CD14-positive monocyte (primary cell): ENCODE results near the gene ZNF536. TPM values are rescaled to one million over a fixed set of nuclear protein-coding genes. Genes with fewer than 3 reads are reported as not detected.

Experiments
- DNase-seq, 3 donors: peaks; one replicate each; pipeline ENCODE4 v3.0.0-alpha.2; 2011 to 2022
- H2AFZ ChIP-seq: 2 replicates; pipeline ENCODE4 v1.6.0; 2012; ENCODE audit warnings: mild to moderate bottlenecking, low read depth, low read length, inconsistent platforms; ENCODE audit not compliant: insufficient read depth, poor library complexity, severe bottlenecking
- H3K27ac ChIP-seq, 2 donors: 1 replicate in 1 of 2; 2 replicates in 1 of 2; pipeline ENCODE4 v1.5.1; 2012 to 2013; ENCODE audit warnings: low read length in 2 of 2, control low read depth in 1 of 2, inconsistent platforms in 1 of 2, low read depth in 1 of 2, mild to moderate bottlenecking in 1 of 2
- H3K27me3 ChIP-seq, 2 donors: one replicate each; pipeline versions ENCODE4 v1.6.0 to v1.6.1; 2011 to 2013; ENCODE audit warnings: low read length in 2 of 2; ENCODE audit not compliant: control insufficient read depth in 2 of 2, insufficient read depth in 2 of 2
- H3K36me3 ChIP-seq, 2 donors: replicated peaks in 1 of 2; 1 replicate in 1 of 2; 2 replicates in 1 of 2; pipeline versions ENCODE4 v1.5.1 to v1.6.1; 2012 to 2013; ENCODE audit warnings: low read length in 2 of 2, control low read depth in 1 of 2, inconsistent platforms in 1 of 2, mild to moderate bottlenecking in 1 of 2; ENCODE audit not compliant: insufficient read depth in 2 of 2, control insufficient read depth in 1 of 2
- H3K4me1 ChIP-seq, 2 donors: 1 replicate in 1 of 2; 2 replicates in 1 of 2; pipeline versions ENCODE4 v1.5.1 to v1.6.1; 2012 to 2013; ENCODE audit warnings: low read length in 2 of 2, control low read depth in 1 of 2, inconsistent platforms in 1 of 2, mild to moderate bottlenecking in 1 of 2, moderate library complexity in 1 of 2; ENCODE audit not compliant: insufficient read depth in 2 of 2, control insufficient read depth in 1 of 2
- H3K4me2 ChIP-seq: replicated peaks from 2 replicates; pipeline ENCODE3; 2012; ENCODE audit warnings: low read length, moderate library complexity, mild to moderate bottlenecking; ENCODE audit not compliant: poor library complexity, severe bottlenecking; ENCODE audit errors: extremely low read depth
- H3K4me3 ChIP-seq, 3 experiments: fragments of 200-600 bp in 1 of 3; sonication (generic) in 1 of 3; replicated peaks in 1 of 3; 1 replicate in 2 of 3; 2 replicates in 1 of 3; pipeline ENCODE4 v1.5.1; 2011 to 2013; ENCODE audit warnings: low read length in 3 of 3, mild to moderate bottlenecking in 3 of 3, control low read depth in 2 of 3, low read depth in 2 of 3, inconsistent platforms in 1 of 3, moderate library complexity in 1 of 3
- H3K79me2 ChIP-seq: 2 replicates; pipeline ENCODE4 v1.6.0; 2012; ENCODE audit warnings: mild to moderate bottlenecking, control low read depth, inconsistent platforms, low read length, moderate library complexity; ENCODE audit not compliant: insufficient read depth
- H3K9ac ChIP-seq: 2 replicates; pipeline ENCODE4 v1.6.0; 2017; ENCODE audit warnings: low read length, mild to moderate bottlenecking; ENCODE audit not compliant: insufficient read depth, poor library complexity, severe bottlenecking
- H3K9me3 ChIP-seq, 2 donors: replicated peaks in 1 of 2; 1 replicate in 1 of 2; 2 replicates in 1 of 2; pipeline versions ENCODE4 v1.5.1 to v1.6.1; 2012 to 2013; ENCODE audit warnings: low read length in 2 of 2, control low read depth in 1 of 2; ENCODE audit not compliant: control insufficient read depth in 1 of 2, insufficient read depth in 1 of 2
- H4K20me1 ChIP-seq: 2 replicates; pipeline ENCODE4 v1.6.0; 2012; ENCODE audit warnings: mild to moderate bottlenecking, low read length, control low read depth, moderate library complexity; ENCODE audit not compliant: insufficient read depth
- H3K27ac Mint-ChIP-seq, 7 donors: one replicate each; pipeline ENCODE4 v1.8.0; 2020; ENCODE audit warnings: mild to moderate bottlenecking in 7 of 7, mixed read lengths in 7 of 7, moderate library complexity in 6 of 7, inconsistent platforms in 2 of 7
- H3K27me3 Mint-ChIP-seq, 3 donors: one replicate each; pipeline ENCODE4 v1.8.0; 2021 to 2022; ENCODE audit warnings: low read depth in 3 of 3, mild to moderate bottlenecking in 3 of 3, mixed read lengths in 3 of 3, moderate library complexity in 3 of 3, inconsistent platforms in 1 of 3
- H3K36me3 Mint-ChIP-seq, 2 donors: one replicate each; pipeline ENCODE4 v1.8.0; 2020; ENCODE audit warnings: mixed read lengths in 2 of 2, inconsistent platforms in 1 of 2, mild to moderate bottlenecking in 1 of 2
- H3K4me1 Mint-ChIP-seq: one replicate; pipeline ENCODE4 v1.8.0; 2020; ENCODE audit warnings: mild to moderate bottlenecking, mixed read lengths
- H3K4me3 Mint-ChIP-seq, 2 donors: one replicate each; pipeline ENCODE4 v1.8.0; 2020; ENCODE audit warnings: mild to moderate bottlenecking in 2 of 2, mixed read lengths in 2 of 2, moderate library complexity in 1 of 2
- H3K9me3 Mint-ChIP-seq, 7 donors: one replicate each; pipeline ENCODE4 v1.8.0; 2020 to 2022; ENCODE audit warnings: mixed read lengths in 7 of 7, mild to moderate bottlenecking in 6 of 7, moderate library complexity in 6 of 7, inconsistent platforms in 2 of 7
- CTCF ChIP-seq: fragments of 200-600 bp; IDR thresholded peaks from one replicate; pipeline ENCODE4 v1.8.0; 2022; ENCODE audit warnings: antibody characterized with exemption, mild to moderate bottlenecking
- WGBS: methylation state at CpG from one replicate; pipeline ENCODE4 v1.1.5; 2013; ENCODE audit warnings: missing lambda C conversion rate; ENCODE audit not compliant: insufficient coverage; 5-methylcytosine and 5-hydroxymethylcytosine counted together
- intact Hi-C, 2 donors: fragments of 100-400 bp; cut with micrococcal nuclease; formaldehyde crosslinking; loops; one replicate each; pipeline versions ENCODE4 v1.15.0 to v1.15.1; 2023
- polyA plus RNA-seq, 3 donors: library from polyadenylated mRNA; depleted of rRNA in 1 of 3; unstranded in 2 of 3; stranded (reverse) in 1 of 3; fragments of 300-500 nt in 2 of 3; fragments of >200 nt in 1 of 3; fragmentation: Illumina TruSeq in 2 of 3; gene quantifications; 1 replicate in 2 of 3; 2 replicates in 1 of 3; pipeline ENCODE4 v1.2.3, GENCODE V29; 2012 to 2021

ZNF536 gene
- polyA plus RNA-seq, 3 donors, result not detected

GRCh38 chr19:30358821-30359580, 13.2 kb upstream of the ZNF536 start:
- no peak overlapping the region for H3K4me2 ChIP-seq
- no peak overlapping the region for H3K4me3 Mint-ChIP-seq
- H3K36me3 ChIP-seq, result no peaks in the 10 kb centered on the region
- no peaks in the 10 kb centered on the region for H3K79me2 ChIP-seq
- H3K9ac ChIP-seq, result no peak overlapping the region
- no peak overlapping the region for H3K4me3 ChIP-seq
- no peaks in the 10 kb centered on the region for H4K20me1 ChIP-seq
- peaks cover 3% of the 10 kb centered on the region for H3K4me1 Mint-ChIP-seq
- peaks cover 0 to 2% (median 0%) of the 10 kb centered on the region in 7 donors for H3K9me3 Mint-ChIP-seq
- no peaks in the 10 kb centered on the region for H3K36me3 Mint-ChIP-seq
- H3K27ac ChIP-seq, result no peak overlapping the region
- H3K27me3 Mint-ChIP-seq, result peaks cover 21 to 28% (median 23%) of the 10 kb centered on the region in 3 donors
- no peaks in the 10 kb centered on the region for H3K4me1 ChIP-seq
- intact Hi-C loops, result no loop called here
- H3K27me3 ChIP-seq, result peaks cover 12 to 23% of the 10 kb centered on the region in 2 donors
- WGBS, result 46% methylated on average over 8 of the region's 13 CpGs
- DNase-seq, result no peak
- no peak for TF ChIP-seq CTCF
- H3K27ac Mint-ChIP-seq, result no peak overlapping the region
- H2AFZ ChIP-seq, result no peak overlapping the region
- H3K9me3 ChIP-seq, result no peaks in the 10 kb centered on the region

GRCh38 chr19:30359936-30360335, 12.2 kb upstream of the ZNF536 start:
- intact Hi-C loops, result no loop called here
- no peaks in the 10 kb centered on the region for H3K9me3 ChIP-seq
- no peaks in the 10 kb centered on the region for H3K4me1 ChIP-seq
- H3K36me3 ChIP-seq, result no peaks in the 10 kb centered on the region
- no peak overlapping the region for H3K9ac ChIP-seq
- Mint-ChIP-seq H3K4me1 (peaks cover 3% of the 10 kb centered on the region), H3K27ac (no peak overlapping the region), H3K36me3 (no peaks in the 10 kb centered on the region), H3K9me3 (peaks cover 0 to 2% (median 0%) of the 10 kb centered on the region in 7 donors), H3K4me3 (peak overlapping the region in 1 of 2 donors; percentile 53), H3K27me3 (peaks cover 23 to 28% (median 23%) of the 10 kb centered on the region in 3 donors)
- peaks cover 12 to 23% of the 10 kb centered on the region in 2 donors for H3K27me3 ChIP-seq
- no peak for TF ChIP-seq CTCF
- no peak overlapping the region for H3K27ac ChIP-seq
- no peak overlapping the region for H3K4me3 ChIP-seq
- H3K4me2 ChIP-seq, result no peak overlapping the region
- H2AFZ ChIP-seq, result no peak overlapping the region
- WGBS, result no CpG with 5 or more reads among the region's 9 CpGs
- H4K20me1 ChIP-seq, result no peaks in the 10 kb centered on the region
- H3K79me2 ChIP-seq, result no peaks in the 10 kb centered on the region
- DNase-seq, result no peak
